Measurements from ENCODE around the gene ZXDC.

Gene ZXDC

GRCh38 chr3:126459111-126459762, 16.5 kb downstream of the ZXDC start:
- ATAC-seq (ENCODE audit: low read depth) (no peak), DNase-seq (ENCODE audit: low spot score) (peak; percentile 12)
- no peak overlapping the region for H3K27ac ChIP-seq (ENCODE audit: poor library complexity, severe bottlenecking)
- H3K4me3 ChIP-seq (ENCODE audit: severe bottlenecking) = no peak overlapping the region
- H3K36me3 ChIP-seq (ENCODE audit: low read depth) = peaks cover 85% of the 10 kb centered on the region
- no peaks in the 10 kb centered on the region for H3K27me3 ChIP-seq (ENCODE audit: insufficient read depth, poor library complexity, severe bottlenecking)
- H3K4me1 ChIP-seq (ENCODE audit: insufficient read depth, poor library complexity, severe bottlenecking) = no peaks in the 10 kb centered on the region
- H3K9me3 ChIP-seq (ENCODE audit: severe bottlenecking) = no peaks in the 10 kb centered on the region
- TF ChIP-seq CTCF (IDR thresholded peaks at IDR 0.05; ENCODE audit: poor library complexity, severe bottlenecking) = no peak

- peaks cover 83% of the 10 kb centered on the region for H3K36me3 ChIP-seq (ENCODE audit: low read depth)
- H3K4me1 ChIP-seq (ENCODE audit: insufficient read depth, poor library complexity, severe bottlenecking) = no peaks in the 10 kb centered on the region
- H3K27me3 ChIP-seq (ENCODE audit: insufficient read depth, poor library complexity, severe bottlenecking) = no peaks in the 10 kb centered on the region
- peak; percentile 22 for DNase-seq (ENCODE audit: low spot score)
- no peak for TF ChIP-seq CTCF (IDR thresholded peaks at IDR 0.05; ENCODE audit: poor library complexity, severe bottlenecking)
- H3K27ac ChIP-seq (ENCODE audit: poor library complexity, severe bottlenecking) = no peak overlapping the region
- H3K9me3 ChIP-seq (ENCODE audit: severe bottlenecking) = no peaks in the 10 kb centered on the region
- H3K4me3 ChIP-seq (ENCODE audit: severe bottlenecking) = no peak overlapping the region
- no peak for ATAC-seq (ENCODE audit: low read depth)
These were observed 18.8 kb downstream of the ZXDC start for GRCh38 chr3:126456766-126457388.

GRCh38 chr3:126456211-126456610, 19.5 kb downstream of the ZXDC start:
- Histone ChIP-seq H3K4me1 (ENCODE audit: insufficient read depth, poor library complexity, severe bottlenecking) (no peaks in the 10 kb centered on the region), H3K4me3 (ENCODE audit: severe bottlenecking) (no peak overlapping the region), H3K27ac (ENCODE audit: poor library complexity, severe bottlenecking) (no peak overlapping the region), H3K9me3 (ENCODE audit: severe bottlenecking) (no peaks in the 10 kb centered on the region), H3K36me3 (ENCODE audit: low read depth) (peaks cover 83% of the 10 kb centered on the region), H3K27me3 (ENCODE audit: insufficient read depth, poor library complexity, severe bottlenecking) (no peaks in the 10 kb centered on the region)
- peak; percentile 19 for DNase-seq (ENCODE audit: low spot score)
- ATAC-seq (ENCODE audit: low read depth) = no peak
- TF ChIP-seq CTCF (IDR thresholded peaks at IDR 0.05; ENCODE audit: poor library complexity, severe bottlenecking) = no peak

GRCh38 chr3:126454437-126455198, 21.1 kb downstream of the ZXDC start:
- DNase-seq (ENCODE audit: low spot score) (no peak), ATAC-seq (ENCODE audit: low read depth) (no peak)
- no peak for TF ChIP-seq CTCF (IDR thresholded peaks at IDR 0.05; ENCODE audit: poor library complexity, severe bottlenecking)
- no peak overlapping the region for H3K27ac ChIP-seq (ENCODE audit: poor library complexity, severe bottlenecking)
- H3K4me3 ChIP-seq (ENCODE audit: severe bottlenecking) = no peak overlapping the region
- no peaks in the 10 kb centered on the region for H3K4me1 ChIP-seq (ENCODE audit: insufficient read depth, poor library complexity, severe bottlenecking)
- H3K27me3 ChIP-seq (ENCODE audit: insufficient read depth, poor library complexity, severe bottlenecking) = no peaks in the 10 kb centered on the region
- no peaks in the 10 kb centered on the region for H3K9me3 ChIP-seq (ENCODE audit: severe bottlenecking)
- H3K36me3 ChIP-seq (ENCODE audit: low read depth) = peaks cover 78% of the 10 kb centered on the region

Data from RWPE2 (cell line).